CD4-positive, alpha-beta T cell treated with Interferon alpha-2 for 1 hour (primary cell): ENCODE measurements around the gene SYP.
A peak's percentile ranks its signal among the peaks of the same experiment; 100 is the strongest.
"Not testable (repeated sequence)": the region's sequence is repeated elsewhere in the genome, so short reads cannot be mapped to it uniquely, and the experiment has no call there.

Source experiments
- DNase-seq, 2 donors: peaks; one replicate each; pipeline ENCODE4 v3.0.0-alpha.2; 2020 to 2022

SYP gene

DNA sequence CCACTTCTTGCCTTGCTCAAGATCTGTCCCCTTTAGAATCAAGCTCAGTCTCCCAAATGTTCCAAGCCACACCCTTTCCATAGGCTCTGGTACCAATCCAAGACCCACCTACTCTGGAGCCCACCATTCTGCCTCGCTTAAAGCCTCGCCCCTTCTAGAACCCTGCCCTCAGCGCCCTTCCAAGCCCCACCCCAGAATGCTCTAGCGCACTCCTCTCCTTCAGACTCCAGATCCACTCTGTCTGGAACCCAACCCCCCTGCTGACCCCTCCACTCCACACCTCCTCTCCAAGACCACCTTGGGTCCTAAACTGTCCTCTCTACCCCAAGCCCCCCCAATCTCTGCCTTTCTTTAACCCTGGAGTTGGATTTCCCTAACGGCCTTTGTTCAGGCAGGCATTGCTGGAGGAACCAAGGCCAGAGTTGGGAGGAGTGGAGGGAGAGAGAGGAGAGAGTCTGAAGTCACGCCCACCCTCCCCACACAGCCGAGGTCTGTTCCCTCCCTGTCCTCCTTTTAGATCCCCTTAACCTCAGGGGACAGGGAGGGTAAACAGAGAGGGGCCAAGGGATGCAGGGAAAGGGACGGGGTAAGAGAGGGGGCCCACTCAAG, 11.4 kb downstream of the SYP start:
- DNase-seq = no peak

DNA sequence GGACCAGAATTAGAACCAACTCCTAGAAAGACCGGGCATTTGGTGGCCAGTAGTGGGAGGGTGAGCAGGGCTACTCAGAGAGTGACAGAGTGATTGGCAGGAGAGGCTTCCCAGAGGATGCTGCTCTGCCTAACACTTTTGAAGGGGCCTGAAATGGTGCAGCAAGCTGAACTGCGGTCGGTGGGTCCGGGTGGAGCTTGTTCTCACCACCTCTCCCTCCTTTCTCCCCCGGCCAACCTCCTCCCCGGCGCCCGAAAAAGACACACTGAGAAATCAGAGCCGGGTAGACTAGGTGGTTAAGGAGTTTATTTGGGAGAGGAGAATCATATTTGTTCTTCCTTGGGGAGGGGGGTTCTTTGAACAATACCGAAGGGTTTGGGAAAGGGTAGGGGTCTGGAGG, 12.5 kb downstream of the SYP start:
- DNase-seq = no peak

DNA sequence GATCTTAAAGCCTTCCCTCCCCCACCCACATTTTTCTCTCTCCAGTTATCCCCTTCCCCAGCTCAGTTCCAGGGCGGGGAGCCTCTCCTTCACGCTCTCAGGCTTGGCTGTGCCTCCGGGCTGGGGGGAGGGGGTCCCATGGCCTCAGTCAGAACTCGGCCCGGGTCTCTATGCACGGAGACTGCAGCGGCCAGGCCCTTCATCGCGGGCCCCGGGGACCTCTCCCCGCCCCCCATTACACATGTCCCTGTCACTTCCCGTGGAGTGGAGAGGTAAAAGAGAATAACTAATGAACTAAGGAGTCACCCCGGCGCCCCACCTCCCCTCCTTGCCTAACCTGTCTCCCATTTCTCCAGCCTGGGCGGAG, 13.0 kb downstream of the SYP start:
- no peak for DNase-seq

DNA sequence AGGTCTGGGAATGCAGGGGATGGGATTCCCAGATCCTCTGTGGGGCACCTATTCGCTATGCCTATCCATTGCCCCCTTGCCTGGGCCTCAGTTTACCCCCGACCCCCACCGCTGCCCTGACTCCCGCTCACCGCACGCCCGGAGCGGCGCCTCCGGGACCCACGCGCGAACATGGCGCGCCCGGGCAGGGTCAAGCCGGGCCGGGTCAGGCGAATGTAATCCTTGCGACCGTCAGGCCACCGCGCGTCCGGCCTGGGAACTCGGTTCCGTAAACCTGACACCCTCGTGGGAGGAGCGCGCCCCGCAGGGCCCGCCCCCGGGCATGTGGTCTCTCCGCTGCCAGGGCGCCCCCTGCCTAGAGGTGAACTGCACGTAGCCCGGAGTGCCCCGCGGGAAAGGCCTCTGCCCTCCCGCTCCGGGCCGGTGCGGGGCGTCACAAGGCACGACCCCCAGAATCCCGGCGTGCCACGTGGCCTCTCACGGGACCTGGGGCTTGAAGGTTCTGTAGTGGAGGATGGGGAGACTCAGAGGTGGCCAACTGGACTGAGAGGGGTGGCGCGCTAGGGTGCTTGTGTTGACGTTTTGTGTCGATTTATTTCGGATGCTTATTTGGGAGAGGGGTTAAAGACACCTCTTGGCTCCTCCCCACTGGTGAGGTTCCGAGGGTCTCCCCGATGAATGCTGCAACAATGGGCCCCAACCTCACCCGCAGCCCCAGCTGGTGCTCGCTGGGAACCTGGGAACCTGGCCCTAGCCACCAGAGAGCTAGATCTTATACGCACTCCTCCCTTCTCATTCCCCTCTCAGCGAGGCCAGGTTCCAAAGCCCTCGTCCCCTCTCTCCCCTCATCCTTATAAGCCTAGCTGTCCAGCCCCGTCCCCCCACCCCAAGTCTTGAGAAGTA, 13.6 kb downstream of the SYP start, which contains the start of gene PRICKLE3:
Gene PRICKLE3 (minus strand): TSS at position 249 of the 903 bp plus-strand sequence. CDS start 76 bp downstream, at position 173.
- DNase-seq = peak; percentile 73 to 78

DNA sequence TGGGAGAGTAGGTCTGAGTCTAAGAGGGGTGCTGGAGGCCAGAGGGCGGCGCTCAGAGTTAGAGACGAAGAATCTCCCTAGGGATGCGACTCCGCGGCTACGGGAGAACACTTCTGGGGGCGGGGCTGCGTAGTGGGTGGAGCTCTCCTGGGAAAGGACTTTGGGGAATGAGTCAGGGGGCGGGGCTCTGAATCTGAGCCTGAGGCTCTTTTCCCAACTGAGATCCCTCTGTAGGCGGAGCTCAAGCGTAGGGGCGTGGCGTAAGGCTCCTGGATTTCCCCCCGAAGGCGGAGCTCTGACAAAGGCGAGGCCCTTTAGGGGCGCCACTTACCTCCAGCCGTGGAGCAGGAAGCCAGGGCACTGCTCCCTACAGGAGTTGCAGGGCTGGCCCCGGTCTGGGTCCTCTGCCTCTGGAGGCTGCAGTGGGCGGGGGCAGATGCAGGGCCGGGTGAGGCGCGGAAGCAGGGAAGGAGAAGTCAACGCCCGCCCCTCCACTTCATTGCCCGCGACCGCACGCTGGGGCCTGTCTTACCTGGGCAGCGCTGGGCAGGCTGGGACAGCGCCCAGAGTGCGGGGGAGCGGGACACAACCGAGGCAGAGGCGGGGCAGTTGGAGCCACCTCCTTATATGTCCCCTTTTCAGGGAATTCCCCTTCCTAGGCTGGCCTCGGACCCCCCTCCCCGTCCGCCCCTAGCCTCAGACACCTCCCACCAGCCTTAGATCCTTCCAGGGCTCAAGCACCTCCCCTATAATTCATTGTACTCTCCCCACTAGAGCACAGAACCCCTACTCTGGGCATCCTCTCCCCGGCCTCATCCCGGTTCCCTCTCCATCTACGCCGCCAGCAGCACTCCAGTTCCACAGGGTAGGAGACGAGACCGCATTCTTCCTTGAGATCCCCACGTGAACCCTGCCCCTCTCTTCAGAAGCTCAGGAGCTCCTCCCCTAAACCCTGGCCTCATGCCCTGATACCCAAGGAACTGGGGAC, 15.4 kb downstream of the SYP start:
- DNase-seq = peak; percentile 15 to 44

DNA sequence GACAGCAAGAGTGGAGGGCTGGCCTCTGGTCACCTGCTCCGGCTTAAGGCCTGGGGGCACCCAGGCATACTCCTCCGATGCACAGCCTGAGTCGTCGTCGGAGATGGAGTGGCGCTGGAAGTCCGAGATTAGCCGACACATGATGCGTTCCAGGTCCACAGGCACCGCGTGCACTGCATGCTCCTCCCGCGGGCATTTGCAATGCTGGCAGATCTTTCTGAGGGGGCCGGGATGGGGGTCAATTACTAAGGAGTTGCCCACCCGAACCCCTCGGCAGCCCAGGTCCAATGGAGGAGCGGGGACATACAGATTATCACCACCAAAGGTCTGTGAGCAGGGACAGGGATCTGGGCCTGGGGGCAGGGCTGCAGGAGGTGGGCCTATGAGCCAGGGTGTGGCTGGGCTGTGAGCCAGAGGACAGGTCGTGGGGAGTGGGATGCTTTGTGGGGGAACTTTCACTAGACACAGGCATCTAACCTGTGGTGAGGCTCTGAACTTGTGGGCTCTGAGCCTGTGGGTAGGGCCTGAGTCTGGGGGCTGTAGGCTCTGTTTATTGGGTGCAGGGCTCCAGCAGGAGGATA, 16.2 kb downstream of the SYP start:
- DNase-seq = no peak

DNA sequence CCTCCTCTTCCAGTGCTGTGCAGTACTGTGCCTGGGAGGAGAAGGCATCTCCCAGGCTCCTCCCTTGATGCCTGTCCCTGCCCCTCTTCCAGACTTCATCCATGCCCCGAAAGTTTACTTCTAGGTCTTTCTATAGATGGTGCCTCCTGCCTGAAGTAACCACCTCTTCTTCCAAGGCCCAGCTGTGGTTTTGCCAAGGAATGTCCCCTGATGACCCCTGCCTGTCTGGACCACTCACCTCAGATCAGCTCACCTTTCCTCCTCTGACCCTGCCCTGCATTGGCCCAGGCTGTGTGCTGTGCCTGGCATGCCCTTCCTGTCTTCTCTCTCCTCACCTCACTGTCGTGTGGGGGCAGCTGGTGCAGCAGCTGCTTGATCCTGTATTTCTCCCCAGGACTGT, 20.6 kb downstream of the SYP start:
- DNase-seq = no peak

DNA sequence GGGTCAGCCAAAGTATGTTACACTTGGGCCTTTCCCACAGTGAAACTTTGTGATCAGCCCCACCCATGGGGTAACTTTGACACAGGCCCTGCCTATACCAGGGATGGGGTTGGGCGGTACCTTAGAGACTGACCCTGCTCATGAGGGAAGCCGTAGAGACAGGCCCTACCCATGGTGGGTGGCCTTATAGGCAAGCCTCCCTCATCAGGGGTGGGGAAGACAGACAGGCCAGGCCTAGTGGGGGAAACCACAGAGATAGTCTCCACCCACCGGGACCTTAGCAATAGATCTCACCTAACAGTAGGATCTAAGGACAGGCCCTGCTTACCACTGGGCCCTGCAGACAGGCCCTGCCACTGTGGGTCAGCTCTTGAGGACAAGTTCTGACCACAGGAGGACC, 21.5 kb downstream of the SYP start:
- DNase-seq = no peak

DNA sequence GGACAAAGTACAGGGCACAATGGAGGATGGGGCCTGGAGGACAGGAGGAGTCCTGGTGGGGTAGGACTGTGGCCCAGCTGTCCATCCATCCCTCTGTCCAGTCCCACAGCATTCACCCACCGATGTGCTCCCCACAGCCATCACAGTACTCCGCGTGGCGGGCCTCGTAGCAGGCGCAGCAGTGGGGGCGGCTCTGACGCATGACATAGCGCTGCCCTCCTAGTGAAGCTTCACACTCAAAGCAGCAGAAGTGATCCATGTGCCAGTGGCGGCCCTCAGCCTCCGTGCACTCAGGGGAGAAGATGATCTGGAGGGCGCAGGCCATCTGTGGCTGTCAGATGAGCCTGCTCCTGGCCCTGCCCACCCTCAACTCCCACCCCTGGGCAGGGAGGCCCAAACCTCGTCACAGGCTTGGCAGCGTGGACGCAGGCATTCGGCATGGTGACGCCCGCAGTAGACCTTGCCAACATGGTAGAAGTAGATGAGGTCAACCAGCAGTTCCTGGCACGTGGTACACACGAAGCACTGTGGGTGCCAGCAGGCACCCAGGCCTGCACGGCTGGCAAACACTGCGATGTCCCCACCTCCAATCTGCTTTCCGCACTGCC, 22.0 kb downstream of the SYP start:
- no peak for DNase-seq

DNA sequence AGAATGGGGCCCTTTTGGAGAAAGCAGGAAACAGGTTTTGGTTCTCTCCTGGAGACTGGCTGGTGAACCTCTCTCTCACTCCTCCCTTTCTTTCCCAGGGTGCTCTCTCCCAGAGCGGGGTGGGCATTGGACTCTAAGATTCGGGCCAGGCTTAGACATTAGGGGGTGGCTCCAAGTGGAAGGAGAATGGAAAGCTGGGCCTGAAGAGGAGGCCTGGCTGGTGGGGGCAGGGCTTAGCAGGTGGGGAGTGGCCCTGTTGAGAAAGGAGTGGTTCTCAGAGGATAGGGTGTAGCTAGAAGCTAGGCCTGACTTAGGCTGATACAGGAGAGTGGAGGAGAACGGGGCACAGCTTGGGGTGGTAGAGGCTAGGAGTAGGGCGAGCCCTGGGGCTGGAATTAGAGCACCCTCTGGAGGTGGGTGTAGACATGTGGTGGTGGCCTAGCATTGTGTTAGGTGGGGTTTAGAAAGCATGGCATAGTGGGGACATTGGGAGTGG, 22.6 kb downstream of the SYP start:
- DNase-seq = peak; percentile 21 to 36

DNA sequence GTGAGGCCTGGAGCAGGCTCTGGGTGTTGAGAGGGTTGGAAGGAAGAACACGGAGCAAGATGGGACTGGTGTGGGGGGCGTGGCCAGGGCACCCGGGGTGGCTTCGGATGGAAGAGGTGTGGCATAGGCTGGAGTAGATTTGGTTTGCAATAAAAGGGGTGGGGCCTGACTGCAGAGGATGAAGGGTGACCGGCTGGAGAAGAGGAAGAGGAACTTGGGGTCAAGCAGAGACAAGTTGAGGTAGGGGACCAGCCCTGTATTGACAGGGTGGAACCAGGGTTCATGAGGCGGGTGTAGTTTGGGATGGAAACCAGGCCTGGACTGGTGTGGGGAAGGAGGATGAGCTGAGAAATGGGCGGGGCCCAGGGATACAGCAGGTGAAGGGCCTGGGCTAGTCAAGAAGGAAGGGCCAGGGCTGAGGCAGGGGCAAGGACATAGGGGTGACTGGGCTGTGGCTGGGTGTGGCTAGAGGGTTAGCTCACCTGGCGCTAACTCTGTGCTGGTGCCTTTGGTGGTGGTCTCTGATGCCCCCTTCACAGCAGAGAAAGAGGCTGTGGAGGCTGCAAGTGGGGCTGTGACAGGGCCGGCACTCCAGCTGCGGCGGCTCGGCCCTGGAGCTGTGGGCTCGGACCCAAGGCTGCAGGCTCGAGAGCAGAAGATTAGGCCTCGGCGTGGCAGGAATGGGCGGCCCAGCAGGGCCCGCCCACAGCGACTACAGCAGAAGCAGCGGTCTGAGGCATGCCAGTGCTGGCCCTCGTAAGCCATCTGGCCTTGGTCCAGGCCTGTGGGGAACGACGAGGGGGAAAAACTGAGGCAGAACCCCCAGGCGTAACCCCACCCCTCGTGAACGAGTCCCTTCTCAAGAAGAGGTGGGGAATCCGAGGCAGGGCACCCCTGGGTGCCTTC, 23.3 kb downstream of the SYP start:
- peak in 1 of 2 donors; percentile 50 for DNase-seq

DNA sequence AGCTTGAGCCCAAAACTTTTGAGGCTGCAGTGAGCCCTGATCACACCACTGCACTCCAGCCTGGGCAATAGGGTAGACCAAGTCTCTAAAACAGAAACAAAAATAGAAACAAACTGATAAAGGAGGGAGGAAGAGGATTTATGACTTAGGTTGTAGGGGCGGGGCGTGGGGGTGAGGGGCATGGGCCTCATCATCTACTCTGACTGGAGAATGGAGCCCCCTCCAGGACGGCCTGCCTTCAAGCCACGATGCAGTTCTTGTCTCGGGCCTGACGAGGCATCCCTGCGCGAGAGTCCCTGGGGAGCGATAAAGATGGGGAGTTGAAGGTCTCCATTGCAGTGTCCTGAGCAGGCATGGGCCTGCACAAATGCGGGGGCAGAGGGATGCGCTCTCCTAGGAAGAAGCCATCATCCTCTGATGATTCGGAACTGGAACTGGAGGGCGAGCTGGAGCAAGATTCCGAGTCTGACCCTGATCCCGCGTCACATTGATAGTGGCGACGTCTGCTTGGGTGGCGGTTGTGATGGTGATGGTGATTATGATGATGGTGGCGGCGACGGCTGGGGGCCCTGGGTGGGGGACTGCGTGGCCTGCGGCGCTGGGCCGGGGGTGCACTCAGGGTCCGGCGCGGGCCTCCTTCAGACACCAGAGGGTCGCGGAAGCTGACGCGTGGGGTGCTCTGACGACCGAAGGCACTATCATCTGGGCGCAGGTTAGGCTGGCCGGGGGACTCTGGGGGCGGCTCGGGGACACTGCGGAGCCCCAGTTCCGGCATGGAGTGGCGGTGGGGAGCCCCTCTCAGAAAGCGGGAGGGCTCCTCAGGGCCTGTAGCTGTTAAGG, 24.3 kb downstream of the SYP start:
- DNase-seq = no peak

DNA sequence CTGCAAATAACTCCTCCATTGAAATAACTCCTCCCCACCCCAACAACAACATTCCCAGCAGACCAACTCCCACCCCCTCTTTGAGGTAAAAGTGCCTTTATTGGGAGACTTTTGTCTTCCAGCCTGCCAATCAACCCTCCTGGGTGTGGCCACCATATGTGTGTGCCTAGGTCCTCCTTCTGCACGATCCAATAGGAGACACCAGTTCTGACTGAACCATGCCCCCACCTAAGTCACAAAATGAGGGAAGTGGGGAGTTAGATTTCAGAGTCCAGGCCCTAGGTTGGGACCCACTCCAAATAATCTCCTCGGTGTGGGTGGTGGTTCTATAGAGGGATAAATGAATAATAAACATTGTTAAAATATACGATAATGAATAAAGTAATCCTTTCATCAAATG, 25.3 kb downstream of the SYP start:
- no peak for DNase-seq

DNA sequence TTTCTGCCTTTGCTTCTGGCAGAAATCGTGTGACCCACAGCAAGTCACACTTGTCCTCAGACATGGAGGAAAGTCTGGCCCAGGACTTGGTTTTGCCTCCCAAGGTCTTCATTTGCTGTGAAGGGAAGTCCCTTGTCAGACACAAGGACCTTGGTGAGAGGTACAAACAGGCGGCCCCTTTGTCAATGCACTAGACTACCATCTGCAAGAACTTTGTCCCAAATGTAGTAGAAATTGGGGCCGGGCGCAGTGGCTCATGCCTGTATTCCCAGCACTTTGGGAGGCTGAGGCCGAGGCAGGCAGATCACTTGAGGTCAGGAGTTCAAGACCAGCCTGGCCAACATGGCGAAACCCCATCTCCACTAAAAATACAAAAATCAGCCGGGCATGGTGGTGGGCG, 26.4 kb downstream of the SYP start:
- DNase-seq = not testable (repeated sequence)

DNA sequence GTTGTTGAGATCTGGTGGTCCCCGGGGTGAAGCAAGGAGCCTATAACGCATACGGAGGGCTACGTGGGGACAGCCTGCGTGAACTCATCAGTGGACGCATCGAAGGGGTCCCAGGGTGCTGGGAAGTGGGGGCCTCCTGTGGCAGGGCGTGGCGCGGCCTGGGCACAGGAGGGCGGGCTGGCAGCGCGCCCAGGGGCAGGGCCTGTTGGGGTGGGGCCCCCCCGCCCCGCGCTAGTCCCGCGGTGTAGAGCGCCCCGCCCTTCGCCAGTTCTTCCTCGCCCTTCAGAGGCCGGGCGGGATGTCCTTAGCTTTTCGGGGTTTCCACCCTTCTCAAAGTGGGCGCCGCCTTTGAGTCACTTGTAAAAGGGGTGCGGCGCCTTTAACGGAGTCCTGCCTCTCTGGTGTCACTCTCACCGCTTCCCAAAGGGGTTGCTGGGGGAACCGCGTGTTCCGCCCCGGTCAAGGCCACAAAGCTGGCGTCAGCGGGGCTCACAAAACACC, 27.7 kb downstream of the SYP start:
- peak; percentile 75 for DNase-seq

DNA sequence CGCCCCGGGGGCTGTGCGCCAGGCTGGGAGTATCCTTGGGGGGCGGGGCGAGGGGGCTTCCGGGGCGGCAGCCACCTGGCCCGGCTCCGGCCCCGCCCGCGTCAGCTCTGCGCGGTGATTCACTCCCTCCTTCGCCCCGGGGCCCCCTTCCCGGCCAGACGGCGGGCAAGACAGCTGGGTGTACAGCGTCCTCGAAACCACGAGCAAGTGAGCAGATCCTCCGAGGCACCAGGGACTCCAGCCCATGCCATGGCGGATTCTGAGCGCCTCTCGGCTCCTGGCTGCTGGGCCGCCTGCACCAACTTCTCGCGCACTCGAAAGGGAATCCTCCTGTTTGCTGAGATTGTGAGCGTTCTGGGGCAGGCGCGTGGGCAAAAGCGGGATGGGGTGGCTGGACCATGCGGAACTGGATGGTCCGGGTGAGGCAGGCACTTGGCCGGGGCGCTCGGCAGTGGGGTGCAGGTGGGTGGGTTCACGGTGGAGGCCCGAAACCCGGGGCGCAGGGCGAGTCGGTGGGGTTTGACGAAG, 28.2 kb downstream of the SYP start, which contains the start of gene PLP2:
Gene PLP2 (plus strand): TSS at position 147 of the 528 bp plus-strand sequence. CDS start 103 bp downstream, at position 250.
- peak; percentile 57 to 69 for DNase-seq

DNA sequence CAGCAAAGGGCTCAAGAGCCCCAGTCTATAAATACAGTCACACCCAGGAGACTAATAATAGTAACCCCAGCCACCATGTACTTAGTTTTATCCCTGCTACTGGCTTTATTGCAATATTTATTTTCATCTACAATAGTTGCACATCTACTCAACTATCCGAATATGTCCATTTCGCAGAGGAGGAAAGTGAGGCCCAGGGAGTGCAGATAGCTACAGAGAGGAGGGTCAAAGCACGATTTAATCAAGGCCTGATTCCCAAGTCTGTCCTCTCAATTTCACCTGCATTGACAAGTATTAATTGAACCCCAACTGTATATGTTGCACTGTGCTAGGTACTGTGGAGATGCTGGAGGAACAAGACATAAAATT, 32.3 kb downstream of the SYP start:
- DNase-seq = no peak

DNA sequence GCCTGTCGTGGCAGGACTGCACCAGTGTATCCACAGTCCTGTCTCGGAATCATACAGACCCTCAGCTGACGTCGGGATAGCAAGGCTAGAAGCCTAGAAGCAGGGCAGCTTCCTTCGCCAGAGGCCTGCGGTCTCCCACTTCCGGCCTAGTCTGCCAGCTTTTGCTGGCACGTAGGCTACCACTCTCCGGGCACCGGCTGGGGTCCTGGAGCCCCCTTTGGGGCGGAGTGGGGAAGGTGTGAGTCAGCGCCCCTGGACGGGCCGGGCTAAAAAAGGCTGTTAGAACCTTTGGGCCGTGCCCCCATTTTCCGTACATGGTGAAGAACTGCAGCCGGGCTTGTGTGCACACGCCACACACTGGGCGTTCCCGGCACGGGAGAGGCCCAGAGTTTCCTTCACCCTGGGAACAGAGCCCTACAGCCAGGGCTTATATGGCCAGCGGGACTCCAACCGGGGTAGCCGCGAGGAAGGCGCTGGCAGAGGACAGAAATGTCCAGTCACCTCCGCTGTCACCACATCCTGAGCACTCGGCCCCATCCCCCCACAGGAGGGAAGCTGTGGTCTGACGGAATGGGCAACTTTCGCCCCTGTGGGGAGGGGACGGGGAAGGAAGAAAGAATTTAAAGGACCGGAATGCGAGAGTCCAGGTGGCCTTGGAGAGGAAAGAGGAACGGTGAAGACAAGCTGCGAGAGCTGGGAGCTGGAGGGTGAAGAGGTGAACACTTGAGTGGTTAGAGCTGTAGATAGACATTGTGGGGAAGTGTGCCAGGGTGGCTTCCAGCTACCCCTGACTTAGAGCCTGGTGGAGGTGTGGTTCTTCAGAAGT, 32.9 kb downstream of the SYP start:
- peak; percentile 64 to 75 for DNase-seq
